ENCODE results near the gene FAM3A.
"Not testable (repeated sequence)": the region's sequence is repeated elsewhere in the genome, so short reads cannot be mapped to it uniquely, and the experiment has no call there.

- TF ChIP-seq CTCF (IDR thresholded peaks at IDR 0.05; ENCODE audit: poor library complexity, severe bottlenecking); EP300 (conservative IDR thresholded peaks at IDR 0.05; ENCODE audit: poor library complexity, severe bottlenecking); REST (IDR thresholded peaks at IDR 0.05; ENCODE audit: borderline replicate concordance); EZH2 (IDR thresholded peaks at IDR 0.05; ENCODE audit: borderline replicate concordance, insufficient read depth, low read length, poor library complexity, severe bottlenecking); MXI1 (conservative IDR thresholded peaks at IDR 0.05; ENCODE audit: poor library complexity, severe bottlenecking); SMC3 (conservative IDR thresholded peaks at IDR 0.05; ENCODE audit: poor library complexity): not testable (repeated sequence)
These were observed 42.1 kb upstream of the FAM3A start for GRCh38 chrX:154558060-154558690.

Data from neural cell (in vitro differentiated cells).